ENCODE measurements around the gene CCL28.

GRCh38 chr5:43370352-43370751 is 41.8 kb downstream of the CCL28 start:
- no peak for TF ChIP-seq CTCF (conservative IDR thresholded peaks at IDR 0.05 in 1 of 2, IDR thresholded peaks at IDR 0.05 in 1 of 2; ENCODE audit: low read depth in 1 of 2, low read length in 2 of 2)
- no peak for TF ChIP-seq EZH2 (IDR thresholded peaks at IDR 0.05; ENCODE audit: low read length, missing control alignments)

Measured in fibroblast of lung (primary cell).